Progenitor cell of endocrine pancreas (in vitro differentiated cells): ENCODE data around the gene GNPTAB. TPM values are rescaled to one million over a fixed set of nuclear protein-coding genes. Genes with fewer than 3 reads are reported as not detected.

ENCODE experiments used
- DNase-seq: peaks from one replicate; pipeline ENCODE4 v3.0.0; 2021; ENCODE audit warnings: low spot score; ENCODE audit not compliant: unreplicated experiment
- H3K27ac Mint-ChIP-seq: 2 replicates; pipeline ENCODE4 v1.8.0; 2021; ENCODE audit warnings: mild to moderate bottlenecking, moderate library complexity, mixed read lengths
- H3K27me3 Mint-ChIP-seq: 2 replicates; pipeline ENCODE4 v1.8.0; 2021; ENCODE audit warnings: mixed read lengths
- H3K36me3 Mint-ChIP-seq: 2 replicates; pipeline ENCODE4 v1.8.0; 2022; ENCODE audit warnings: mixed read lengths; ENCODE audit not compliant: insufficient read depth
- H3K4me1 Mint-ChIP-seq: 2 replicates; pipeline ENCODE4 v1.8.0; 2021; ENCODE audit warnings: low read depth, mixed read lengths
- H3K4me3 Mint-ChIP-seq: 2 replicates; pipeline ENCODE4 v1.8.0; 2021; ENCODE audit warnings: low read depth, mild to moderate bottlenecking, moderate library complexity, mixed read lengths
- H3K9me3 Mint-ChIP-seq: 2 replicates; pipeline ENCODE4 v1.8.0; 2021; ENCODE audit warnings: low read depth, mixed read lengths
- total RNA-seq: library from RNA; stranded (reverse); gene quantifications from 2 replicates; pipeline ENCODE4 v1.2.1, GENCODE V29; 2021
- TF ChIP-seq, protein P1 (sequence below): fragments of 200-600 bp; sonication (generic); IDR thresholded peaks from one replicate; pipeline ENCODE4 v1.5.0; 2021; ENCODE audit warnings: antibody characterized with exemption, mild to moderate bottlenecking; ENCODE audit not compliant: unreplicated experiment

The GNPTAB gene
- total RNA-seq, 1 donor from 2014 or later = 23.2 TPM

DNA sequence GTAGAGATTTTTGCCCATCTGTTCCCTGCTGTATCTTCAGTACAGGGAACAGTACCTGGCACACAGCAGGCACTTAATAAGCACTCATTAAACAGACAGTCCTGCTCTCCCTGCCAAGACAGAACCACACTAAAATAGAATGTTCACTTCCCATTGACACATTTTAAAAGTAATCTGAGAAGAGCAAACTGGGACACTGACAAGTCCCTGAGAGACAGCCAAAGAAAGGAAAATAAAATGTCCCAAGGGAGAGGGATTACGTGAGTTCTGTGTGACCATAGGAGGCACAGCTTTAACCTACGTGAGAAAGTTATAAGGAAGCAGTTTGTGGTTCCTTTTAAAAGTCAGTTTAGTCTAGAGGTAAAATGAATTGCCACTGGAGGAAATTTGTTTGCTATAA lies 47.6 kb downstream of the GNPTAB start:
- Mint-ChIP-seq H3K27ac (no peak overlapping the region), H3K27me3 (no peaks in the 10 kb centered on the region), H3K4me3 (no peak overlapping the region), H3K36me3 (peaks cover 4% of the 10 kb centered on the region), H3K9me3 (no peaks in the 10 kb centered on the region), H3K4me1 (no peaks in the 10 kb centered on the region)
- DNase-seq = no peak
- TF ChIP-seq, protein P1, sequence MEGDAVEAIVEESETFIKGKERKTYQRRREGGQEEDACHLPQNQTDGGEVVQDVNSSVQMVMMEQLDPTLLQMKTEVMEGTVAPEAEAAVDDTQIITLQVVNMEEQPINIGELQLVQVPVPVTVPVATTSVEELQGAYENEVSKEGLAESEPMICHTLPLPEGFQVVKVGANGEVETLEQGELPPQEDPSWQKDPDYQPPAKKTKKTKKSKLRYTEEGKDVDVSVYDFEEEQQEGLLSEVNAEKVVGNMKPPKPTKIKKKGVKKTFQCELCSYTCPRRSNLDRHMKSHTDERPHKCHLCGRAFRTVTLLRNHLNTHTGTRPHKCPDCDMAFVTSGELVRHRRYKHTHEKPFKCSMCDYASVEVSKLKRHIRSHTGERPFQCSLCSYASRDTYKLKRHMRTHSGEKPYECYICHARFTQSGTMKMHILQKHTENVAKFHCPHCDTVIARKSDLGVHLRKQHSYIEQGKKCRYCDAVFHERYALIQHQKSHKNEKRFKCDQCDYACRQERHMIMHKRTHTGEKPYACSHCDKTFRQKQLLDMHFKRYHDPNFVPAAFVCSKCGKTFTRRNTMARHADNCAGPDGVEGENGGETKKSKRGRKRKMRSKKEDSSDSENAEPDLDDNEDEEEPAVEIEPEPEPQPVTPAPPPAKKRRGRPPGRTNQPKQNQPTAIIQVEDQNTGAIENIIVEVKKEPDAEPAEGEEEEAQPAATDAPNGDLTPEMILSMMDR = no peak

GRCh38 chr12:101782273-101782731 lies 48.5 kb downstream of the GNPTAB start:
- DNase-seq = no peak
- TF ChIP-seq, protein P1 = no peak
- no peaks in the 10 kb centered on the region for H3K4me1 Mint-ChIP-seq
- peaks cover 3% of the 10 kb centered on the region for H3K36me3 Mint-ChIP-seq
- H3K4me3 Mint-ChIP-seq = no peak overlapping the region
- H3K27ac Mint-ChIP-seq = no peak overlapping the region
- H3K27me3 Mint-ChIP-seq = no peaks in the 10 kb centered on the region
- H3K9me3 Mint-ChIP-seq = no peaks in the 10 kb centered on the region

- H3K9me3 Mint-ChIP-seq = no peaks in the 10 kb centered on the region
- DNase-seq = no peak
- H3K36me3 Mint-ChIP-seq = peaks cover 3% of the 10 kb centered on the region
- H3K27me3 Mint-ChIP-seq = no peaks in the 10 kb centered on the region
- TF ChIP-seq, protein P1 = no peak
- H3K27ac Mint-ChIP-seq = no peak overlapping the region
- no peak overlapping the region for H3K4me3 Mint-ChIP-seq
- H3K4me1 Mint-ChIP-seq = no peaks in the 10 kb centered on the region
These were observed 48.9 kb downstream of the GNPTAB start for GRCh38 chr12:101781834-101782233.

DNA sequence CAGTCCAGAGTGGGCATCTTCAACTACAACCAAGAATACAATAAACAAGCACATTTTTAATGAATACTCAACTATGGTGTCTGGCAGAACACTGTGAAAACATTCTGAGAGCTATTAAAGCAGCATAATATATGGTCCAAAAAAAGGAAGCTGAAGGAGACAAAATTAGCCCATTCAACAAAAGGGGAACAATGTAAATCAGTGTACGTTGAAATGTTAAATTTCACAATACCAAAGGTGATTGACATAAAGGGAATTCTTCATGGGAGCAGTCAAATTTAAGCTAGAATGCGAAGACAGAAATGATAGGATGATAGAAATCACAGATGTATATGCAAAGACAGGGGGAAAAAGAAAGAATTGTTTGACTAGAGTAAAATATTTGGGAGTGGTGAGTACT lies 50.2 kb downstream of the GNPTAB start:
- Mint-ChIP-seq H3K9me3 (no peaks in the 10 kb centered on the region), H3K27me3 (no peaks in the 10 kb centered on the region), H3K4me3 (no peak overlapping the region), H3K27ac (no peak overlapping the region), H3K4me1 (no peaks in the 10 kb centered on the region), H3K36me3 (peaks cover 3% of the 10 kb centered on the region)
- TF ChIP-seq, protein P1 = no peak
- DNase-seq = no peak

DNA sequence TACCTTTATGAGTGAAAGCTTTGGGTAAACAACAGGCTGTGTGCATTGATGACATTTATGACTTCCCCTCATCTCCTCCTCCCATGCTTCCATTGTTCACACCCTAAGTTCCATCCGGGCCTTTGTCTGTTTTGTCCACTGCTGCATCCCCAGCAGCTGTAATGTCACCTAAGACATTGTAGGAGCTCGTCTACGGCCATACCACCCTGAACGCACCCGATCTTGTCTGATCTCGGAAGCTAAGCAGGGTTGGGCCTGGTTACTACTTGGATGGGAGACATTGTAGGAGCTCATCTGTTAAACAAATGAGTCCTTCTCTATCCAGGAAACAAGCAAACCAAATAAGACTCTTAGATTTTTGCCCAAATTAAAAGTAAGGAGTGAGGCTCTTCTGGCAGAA lies 51.1 kb downstream of the GNPTAB start:
- TF ChIP-seq, protein P1 = no peak
- no peaks in the 10 kb centered on the region for H3K27me3 Mint-ChIP-seq
- H3K9me3 Mint-ChIP-seq = no peaks in the 10 kb centered on the region
- H3K36me3 Mint-ChIP-seq = peaks cover 2% of the 10 kb centered on the region
- no peak overlapping the region for H3K27ac Mint-ChIP-seq
- no peak overlapping the region for H3K4me3 Mint-ChIP-seq
- H3K4me1 Mint-ChIP-seq = no peaks in the 10 kb centered on the region
- no peak for DNase-seq
